ENCODE measurements around the gene CSMD2. TPM values are rescaled to one million over a fixed set of nuclear protein-coding genes. Genes with fewer than 3 reads are reported as not detected.
A peak's percentile ranks its signal among the peaks of the same experiment; 100 is the strongest.

Gene CSMD2
- total RNA-seq, 2 experiments from 2014 or later = not detected

GRCh38 chr1:34167389-34167788 is 2.4 kb upstream of the CSMD2 start:
- Mint-ChIP-seq H3K27ac (no peak overlapping the region), H3K9me3 (no peaks in the 10 kb centered on the region), H3K27me3 (peaks cover 74% of the 10 kb centered on the region), H3K4me3 (no peak overlapping the region), H3K4me1 (peaks cover 8% of the 10 kb centered on the region), H3K36me3 (ENCODE audit: low read depth) (peaks cover 3% of the 10 kb centered on the region)
- CTCF ChIA-PET = no interaction called here
- DNase-seq = no peak
- POLR2A ChIA-PET = no interaction called here

DNA sequence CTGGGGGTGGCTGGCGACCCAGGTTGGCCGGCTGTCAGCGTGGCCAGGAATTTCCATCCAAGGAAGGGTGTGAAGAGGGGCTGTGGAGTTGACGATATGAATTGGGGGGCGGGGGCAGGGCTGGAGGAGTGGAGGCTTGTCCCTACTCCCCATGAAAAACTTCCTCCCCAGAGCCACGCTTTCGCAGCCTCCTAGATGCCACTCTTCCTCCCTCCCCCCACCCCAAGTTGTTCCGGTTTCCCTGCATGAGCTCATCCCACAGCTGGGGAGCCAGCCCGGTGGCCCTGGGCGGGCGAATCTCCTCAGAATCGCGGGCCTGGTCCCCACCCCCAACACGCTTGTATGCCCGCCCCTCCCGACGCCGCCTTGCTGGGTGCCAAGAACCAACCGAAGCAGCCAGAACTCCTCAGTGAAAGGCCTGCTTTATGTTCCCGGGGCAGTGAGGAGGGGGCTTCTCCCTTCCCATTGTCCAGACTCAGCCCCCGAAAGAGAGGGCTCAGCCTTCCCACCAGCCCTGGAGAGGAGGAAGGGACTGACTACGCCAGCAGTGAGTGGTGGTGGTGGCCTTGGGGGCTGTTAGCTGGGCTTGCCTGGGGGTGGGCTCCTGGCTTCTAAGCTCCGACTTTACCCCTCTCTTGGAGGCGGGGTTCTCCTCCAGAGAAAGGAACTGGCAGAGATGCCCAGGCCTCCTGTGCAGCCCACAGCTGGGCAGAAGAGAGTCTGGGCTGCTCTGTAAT is 1.8 kb upstream of the CSMD2 start:
- Mint-ChIP-seq H3K27ac (no peak overlapping the region), H3K4me1 (peaks cover 8% of the 10 kb centered on the region), H3K9me3 (no peaks in the 10 kb centered on the region), H3K4me3 (no peak overlapping the region), H3K27me3 (peaks cover 76% of the 10 kb centered on the region), H3K36me3 (ENCODE audit: low read depth) (peaks cover 3% of the 10 kb centered on the region)
- POLR2A ChIA-PET = no interaction called here
- CTCF ChIA-PET = no interaction called here
- DNase-seq = no peak

DNA sequence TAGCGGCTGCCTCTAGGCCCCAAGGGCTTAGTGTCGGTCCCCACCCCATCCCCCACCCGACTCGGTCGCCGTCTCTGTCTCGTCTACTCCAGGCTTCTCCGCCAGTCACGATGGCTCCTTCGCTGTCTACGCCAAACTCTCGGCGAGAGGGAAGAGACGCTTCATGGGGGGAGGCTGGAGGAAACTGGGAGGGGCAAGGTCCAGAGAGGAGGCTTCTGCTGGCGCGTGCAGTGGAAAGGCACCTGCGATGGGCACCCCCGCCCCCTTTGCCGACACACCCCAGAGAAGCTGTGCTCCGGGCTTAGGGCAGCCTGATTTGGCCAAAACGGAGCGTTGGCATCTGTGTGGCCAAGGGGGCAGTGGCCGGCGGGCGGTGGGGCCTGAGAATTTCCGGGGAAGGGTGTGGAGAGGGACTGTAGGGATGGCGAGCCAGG is 1.2 kb upstream of the CSMD2 start:
- Mint-ChIP-seq H3K27me3 (peaks cover 79% of the 10 kb centered on the region), H3K4me3 (no peak overlapping the region), H3K27ac (no peak overlapping the region), H3K4me1 (peaks cover 8% of the 10 kb centered on the region), H3K36me3 (ENCODE audit: low read depth) (peaks cover 5% of the 10 kb centered on the region), H3K9me3 (no peaks in the 10 kb centered on the region)
- ChIA-PET POLR2A (no interaction called here), CTCF (no interaction called here)
- no peak for DNase-seq

DNA sequence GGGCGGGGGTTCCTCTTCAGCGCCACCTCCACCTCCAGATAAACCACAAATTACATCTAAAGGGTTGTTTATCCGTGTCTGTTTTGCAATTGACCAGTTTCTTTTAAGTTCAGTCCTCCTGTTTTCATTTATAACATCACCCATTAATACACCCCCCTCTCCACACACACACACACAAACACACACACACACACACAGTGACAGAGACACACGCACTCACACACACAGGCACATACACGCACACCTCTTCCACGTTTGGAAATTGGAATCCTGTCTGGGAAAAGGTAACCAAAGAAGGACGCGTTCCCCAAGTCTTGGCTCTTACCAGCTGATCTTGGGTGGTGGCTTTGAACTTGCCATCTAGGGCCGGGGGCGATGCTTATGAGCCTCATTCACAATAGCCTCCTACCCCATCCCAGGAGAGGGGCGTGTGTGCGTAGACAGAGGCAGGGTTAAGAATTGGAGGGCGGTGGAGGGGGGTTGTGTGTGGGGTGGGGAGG is 442 bp upstream of the CSMD2 start:
- H3K9me3 Mint-ChIP-seq = no peaks in the 10 kb centered on the region
- no peak overlapping the region for H3K27ac Mint-ChIP-seq
- ChIA-PET CTCF (no interaction called here), POLR2A (no interaction called here)
- peaks cover 8% of the 10 kb centered on the region for H3K4me1 Mint-ChIP-seq
- H3K36me3 Mint-ChIP-seq (ENCODE audit: low read depth) = peaks cover 5% of the 10 kb centered on the region
- DNase-seq = no peak
- peaks cover 78% of the 10 kb centered on the region for H3K27me3 Mint-ChIP-seq
- H3K4me3 Mint-ChIP-seq = no peak overlapping the region

- Mint-ChIP-seq H3K27me3 (peaks cover 76% of the 10 kb centered on the region), H3K9me3 (no peaks in the 10 kb centered on the region), H3K4me1 (peaks cover 8% of the 10 kb centered on the region), H3K4me3 (no peak overlapping the region), H3K36me3 (ENCODE audit: low read depth) (peaks cover 5% of the 10 kb centered on the region), H3K27ac (no peak overlapping the region)
- ChIA-PET CTCF (interaction anchor here (1.3 to 1.5 kb wide), 2 partner anchors 11 to 531 kb away, joined by 4 to 5 read pairs; no protein-coding TSS in a partner anchor), POLR2A (no interaction called here)
- DNase-seq = no peak
Measured at GRCh38 chr1:34163792-34164731, 968 bp downstream of the CSMD2 start.

DNA sequence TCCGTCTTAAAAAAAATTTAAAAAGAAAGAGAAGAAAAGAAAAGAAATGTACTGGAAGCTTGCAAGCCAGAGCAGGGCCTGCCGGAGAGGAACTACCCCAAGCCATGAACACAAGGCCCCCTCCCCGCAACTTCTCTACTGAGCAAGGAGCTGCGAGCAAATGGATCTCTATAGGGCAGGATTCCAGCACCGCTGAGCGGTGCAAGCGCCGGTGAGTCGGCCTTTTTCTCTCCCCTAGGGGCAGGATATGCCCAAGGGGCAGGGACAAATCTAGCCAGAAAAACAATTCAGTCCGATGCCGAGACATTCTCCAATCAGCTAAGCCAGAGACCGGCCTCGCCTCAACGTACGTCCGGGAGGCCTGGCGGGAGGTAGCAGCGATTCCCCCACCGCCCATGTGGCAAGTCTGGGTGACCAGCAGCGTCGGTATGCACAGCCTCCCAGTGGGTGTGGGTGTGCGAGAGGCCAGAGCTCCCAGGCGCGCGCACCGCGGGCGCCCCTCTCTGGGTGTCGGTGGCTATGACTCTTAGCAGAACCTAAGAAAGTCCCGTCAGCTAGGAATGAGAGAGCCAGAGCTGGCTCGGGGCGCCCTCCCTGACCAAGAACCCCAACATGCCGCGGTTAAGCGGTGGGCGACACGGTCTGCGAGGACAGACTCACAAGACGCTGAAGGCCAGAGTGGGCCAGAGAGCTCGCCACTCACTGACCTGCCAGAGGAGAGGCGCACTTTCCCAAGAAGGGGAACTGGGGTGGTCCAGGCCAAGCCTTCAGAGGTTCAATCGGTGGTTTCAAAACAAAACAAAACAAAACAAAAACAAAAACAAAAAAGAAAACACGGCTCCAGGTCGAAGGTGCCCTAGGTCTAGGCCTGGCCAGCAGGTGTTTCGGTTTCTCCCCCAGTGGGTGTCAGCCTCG is 1.9 kb downstream of the CSMD2 start:
- H3K27ac Mint-ChIP-seq = no peak overlapping the region
- POLR2A ChIA-PET = no interaction called here
- CTCF ChIA-PET = interaction anchor here (1.3 to 1.5 kb wide), 2 partner anchors 10 to 530 kb away, joined by 4 to 5 read pairs; no protein-coding TSS in a partner anchor

DNA sequence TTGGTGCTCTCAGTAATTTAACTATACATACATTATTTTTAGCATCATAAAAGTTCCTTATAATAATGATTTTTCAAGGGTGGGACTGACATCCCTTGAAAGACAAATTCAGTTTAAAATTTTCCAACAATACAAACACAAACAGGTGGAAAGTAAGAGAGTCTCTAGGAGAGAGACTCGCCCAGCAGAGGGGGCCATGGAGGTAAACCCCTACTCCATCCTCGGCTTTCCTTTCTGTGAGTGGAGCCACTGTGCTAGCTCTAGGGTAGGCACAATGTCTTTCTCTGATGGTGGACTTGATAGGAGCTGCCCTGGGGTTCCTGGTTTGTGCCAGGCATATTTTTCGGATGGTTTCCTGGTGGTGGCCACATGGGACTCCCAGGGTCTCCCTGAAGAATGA is 8.3 kb downstream of the CSMD2 start:
- H3K27me3 Mint-ChIP-seq = peaks cover 27% of the 10 kb centered on the region
- DNase-seq = no peak
- peaks cover 2% of the 10 kb centered on the region for H3K36me3 Mint-ChIP-seq (ENCODE audit: low read depth)
- no peaks in the 10 kb centered on the region for H3K4me1 Mint-ChIP-seq
- no peak overlapping the region for H3K27ac Mint-ChIP-seq
- ChIA-PET CTCF (no interaction called here), POLR2A (no interaction called here)
- H3K4me3 Mint-ChIP-seq = no peak overlapping the region
- no peaks in the 10 kb centered on the region for H3K9me3 Mint-ChIP-seq

More for the DNA sequence above, 1.9 kb downstream of the CSMD2 start:
- H3K4me3 Mint-ChIP-seq = peak overlapping the region; percentile 45
- peaks cover 8% of the 10 kb centered on the region for H3K4me1 Mint-ChIP-seq
- peaks cover 69% of the 10 kb centered on the region for H3K27me3 Mint-ChIP-seq
- no peaks in the 10 kb centered on the region for H3K9me3 Mint-ChIP-seq
- DNase-seq = peak; percentile 12
- H3K36me3 Mint-ChIP-seq (ENCODE audit: low read depth) = peaks cover 5% of the 10 kb centered on the region

DNA sequence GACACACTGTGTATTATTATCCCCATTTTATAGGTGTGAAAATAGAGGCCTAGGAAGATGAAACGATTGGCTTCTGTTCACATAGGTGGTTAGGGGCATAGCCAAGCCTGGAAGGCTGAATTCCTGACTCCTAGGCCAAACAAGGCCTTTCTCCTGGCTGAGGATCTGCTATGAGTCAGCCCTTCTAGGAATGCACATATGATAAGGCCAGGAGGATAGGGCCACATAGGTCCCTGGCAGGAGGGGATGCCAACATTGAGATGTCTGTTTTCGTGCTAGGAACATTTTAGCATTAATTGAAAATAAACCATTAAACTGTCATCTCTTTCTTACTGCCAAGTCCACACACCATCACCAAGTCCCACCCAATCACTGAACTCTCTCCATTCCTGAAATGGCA is 9.2 kb downstream of the CSMD2 start:
- Mint-ChIP-seq H3K4me1 (no peaks in the 10 kb centered on the region), H3K36me3 (ENCODE audit: low read depth) (no peaks in the 10 kb centered on the region), H3K27ac (no peak overlapping the region), H3K4me3 (no peak overlapping the region), H3K9me3 (no peaks in the 10 kb centered on the region), H3K27me3 (peaks cover 18% of the 10 kb centered on the region)
- no peak for DNase-seq
- ChIA-PET POLR2A (no interaction called here), CTCF (no interaction called here)

- DNase-seq = no peak
- Mint-ChIP-seq H3K9me3 (no peaks in the 10 kb centered on the region), H3K4me3 (no peak overlapping the region), H3K27me3 (peaks cover 7% of the 10 kb centered on the region), H3K36me3 (ENCODE audit: low read depth) (no peaks in the 10 kb centered on the region), H3K4me1 (no peaks in the 10 kb centered on the region), H3K27ac (no peak overlapping the region)
- POLR2A ChIA-PET = no interaction called here
- CTCF ChIA-PET = interaction anchor here (0.6 to 1.8 kb wide), 2 partner anchors 10 to 52 kb away, joined by 4 to 5 read pairs; no protein-coding TSS in a partner anchor
Measured at GRCh38 chr1:34153246-34153645, 11.8 kb downstream of the CSMD2 start.

DNA sequence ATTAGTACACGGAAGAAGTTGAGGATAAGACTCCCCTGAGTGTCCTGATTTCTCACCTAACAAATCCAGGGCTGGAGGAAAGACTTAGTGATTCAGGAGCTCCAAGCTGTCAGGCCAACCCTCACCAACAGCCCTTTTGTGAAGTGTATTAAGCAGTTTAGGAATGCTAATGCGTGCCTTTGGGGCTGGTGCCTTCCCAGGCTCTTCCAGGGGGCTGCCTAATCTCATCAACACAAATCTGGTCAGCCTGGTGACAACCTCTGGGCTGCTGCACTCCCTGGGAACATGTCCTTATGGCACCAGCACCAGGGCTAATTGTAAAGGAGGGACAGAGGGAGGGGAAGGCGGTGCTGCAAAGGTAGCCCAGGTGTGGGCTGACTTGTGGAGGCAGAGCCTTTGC is 15.5 kb downstream of the CSMD2 start:
- no peaks in the 10 kb centered on the region for H3K4me1 Mint-ChIP-seq
- CTCF ChIA-PET = no interaction called here
- H3K36me3 Mint-ChIP-seq (ENCODE audit: low read depth) = no peaks in the 10 kb centered on the region

GRCh38 chr1:34147301-34147700 is 17.7 kb downstream of the CSMD2 start:
- POLR2A ChIA-PET = no interaction called here
- Mint-ChIP-seq H3K27me3 (no peaks in the 10 kb centered on the region), H3K4me1 (no peaks in the 10 kb centered on the region), H3K27ac (no peak overlapping the region), H3K9me3 (no peaks in the 10 kb centered on the region), H3K4me3 (no peak overlapping the region), H3K36me3 (ENCODE audit: low read depth) (no peaks in the 10 kb centered on the region)
- no peak for DNase-seq
- CTCF ChIA-PET = no interaction called here

More for the DNA sequence above, 15.5 kb downstream of the CSMD2 start:
- Mint-ChIP-seq H3K4me3 (no peak overlapping the region), H3K9me3 (no peaks in the 10 kb centered on the region), H3K27ac (no peak overlapping the region), H3K27me3 (peaks cover 5% of the 10 kb centered on the region)
- DNase-seq = no peak
- POLR2A ChIA-PET = no interaction called here

- no peaks in the 10 kb centered on the region for H3K4me1 Mint-ChIP-seq
- H3K27me3 Mint-ChIP-seq = no peaks in the 10 kb centered on the region
- POLR2A ChIA-PET = no interaction called here
- no peak overlapping the region for H3K4me3 Mint-ChIP-seq
- H3K36me3 Mint-ChIP-seq (ENCODE audit: low read depth) = no peaks in the 10 kb centered on the region
- H3K27ac Mint-ChIP-seq = no peak overlapping the region
- CTCF ChIA-PET = interaction anchor here (1.5 kb wide), 1 partner anchor 13 kb away, joined by 3 read pairs; no protein-coding TSS in a partner anchor
- no peaks in the 10 kb centered on the region for H3K9me3 Mint-ChIP-seq
- no peak for DNase-seq
Measured at GRCh38 chr1:34144766-34145165, 20.3 kb downstream of the CSMD2 start.
